Middle frontal gyrus (tissue), 1 donor: ENCODE data around the gene ARIH2.
"Not testable (repeated sequence)": the region's sequence is repeated elsewhere in the genome, so short reads cannot be mapped to it uniquely, and the experiment has no call there.

ENCODE experiments used
- DNase-seq: peaks from one replicate; pipeline ENCODE4 v3.0.0-alpha.2; 2015; ENCODE audit warnings: low spot score; ENCODE audit errors: extremely low spot score

ARIH2 gene

GRCh38 chr3:49001155-49001554, 82.5 kb downstream of the ARIH2 start:
- no peak for DNase-seq

DNA sequence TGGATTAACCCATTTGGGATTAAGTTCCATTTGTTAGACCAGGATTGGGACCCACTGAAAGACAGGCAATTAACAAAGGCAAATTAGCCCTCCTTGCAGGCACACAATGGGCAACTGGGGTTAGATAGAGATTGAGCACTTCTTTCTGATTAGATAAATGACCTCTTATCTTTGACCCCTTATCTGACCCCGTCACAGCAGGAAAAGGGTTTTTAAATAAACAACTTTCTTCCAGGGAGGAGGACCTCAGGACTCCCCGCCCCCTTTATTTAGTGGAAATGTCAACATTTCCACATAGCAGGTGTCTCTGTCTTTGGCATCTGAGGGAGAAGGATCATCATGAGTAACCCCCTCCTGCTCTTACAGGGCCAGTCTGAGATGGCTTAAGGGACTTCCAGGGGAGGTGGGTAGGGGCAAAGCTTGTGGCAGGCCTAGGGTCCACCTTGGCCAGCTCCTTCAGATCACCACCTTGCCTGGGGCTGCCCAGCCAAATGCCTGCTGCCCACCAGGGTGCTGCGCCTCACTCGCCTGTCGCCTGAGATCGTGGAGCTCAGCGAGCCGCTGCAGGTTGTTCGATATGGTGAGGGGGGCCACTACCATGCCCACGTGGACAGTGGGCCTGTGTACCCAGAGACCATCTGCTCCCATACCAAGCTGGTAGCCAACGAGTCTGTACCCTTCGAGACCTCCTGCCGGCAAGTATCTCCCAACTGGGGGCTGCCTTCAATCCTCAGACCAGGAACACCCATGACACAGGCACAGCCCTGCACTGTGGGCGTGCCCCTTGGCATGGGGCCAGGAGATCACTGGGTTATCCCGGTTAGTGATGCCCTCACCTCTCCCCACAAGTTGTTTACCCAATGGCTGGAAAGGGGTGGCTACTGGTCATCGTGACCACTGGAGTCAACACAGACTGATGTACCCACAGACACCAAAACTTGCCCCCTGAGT, 86.0 kb downstream of the ARIH2 start:
- no peak for DNase-seq

- DNase-seq = no peak
Observed at GRCh38 chr3:49005303-49005680, 86.7 kb downstream of the ARIH2 start.

DNA sequence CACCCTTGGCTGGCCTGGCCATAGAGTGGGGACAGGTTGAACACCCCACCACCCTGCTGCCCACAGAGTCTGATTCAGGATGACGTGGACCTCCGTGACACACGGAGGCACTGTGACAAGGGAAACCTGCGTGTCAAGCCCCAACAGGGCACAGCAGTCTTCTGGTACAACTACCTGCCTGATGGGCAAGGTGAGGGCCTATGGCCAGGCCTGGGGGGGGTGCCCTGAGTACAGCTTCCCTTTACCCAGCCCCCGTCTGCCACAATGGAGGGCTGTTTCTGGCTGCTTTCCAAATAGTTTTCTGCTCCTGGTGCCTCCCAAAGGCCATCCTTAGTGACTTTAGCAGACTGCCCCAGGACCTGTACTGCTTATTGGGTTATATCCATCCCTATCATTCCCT, 87.4 kb downstream of the ARIH2 start:
- no peak for DNase-seq

GRCh38 chr3:49006408-49007067, 87.9 kb downstream of the ARIH2 start:
- DNase-seq = no peak

- peak; percentile 89 for DNase-seq
Observed at GRCh38 chr3:49007068-49007770, 88.6 kb downstream of the ARIH2 start, which contains the start of gene WDR6. Gene WDR6, plus strand, starts transcription at chr3:49007391. Its CDS starts 41 bp downstream, at chr3:49007432.

DNA sequence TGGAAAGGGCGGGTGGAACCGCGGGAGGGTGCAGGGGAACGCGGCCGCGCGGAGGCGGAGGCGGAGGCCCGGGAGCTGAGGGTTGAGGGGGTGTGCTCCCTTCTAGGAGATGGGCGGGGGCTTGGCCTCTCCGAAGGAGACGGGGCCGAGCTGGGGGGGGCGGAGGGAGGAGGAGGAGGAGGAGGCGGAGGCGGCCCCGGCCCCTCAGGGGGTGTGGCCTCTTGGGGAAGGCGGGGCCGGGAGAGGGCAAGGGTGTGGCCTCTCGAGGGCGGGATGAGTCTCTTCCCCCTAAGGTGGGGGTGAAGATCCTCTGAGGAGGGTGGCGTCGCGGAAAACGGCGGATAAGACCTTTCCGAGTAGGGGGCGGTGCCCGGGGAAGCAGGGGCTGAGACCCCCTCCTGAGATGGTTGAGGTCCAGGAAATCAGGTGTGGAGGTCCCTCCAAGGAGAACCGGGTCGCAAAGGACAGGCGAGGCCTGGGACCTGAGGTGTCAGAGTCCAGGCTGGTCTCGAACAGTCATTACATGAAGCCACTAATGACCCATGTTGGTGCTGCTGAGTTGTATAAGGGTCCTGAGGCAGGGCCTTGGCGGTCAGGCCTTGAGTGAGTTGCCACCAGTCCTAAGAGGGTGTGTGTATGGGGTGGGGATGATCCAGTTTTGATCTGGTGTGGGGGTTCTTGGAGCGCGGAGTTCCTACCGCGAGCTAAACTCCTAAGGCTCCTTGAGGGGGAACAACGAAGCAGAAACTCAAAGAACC, 89.3 kb downstream of the ARIH2 start:
- DNase-seq = no peak

GRCh38 chr3:49008627-49009026, 90.0 kb downstream of the ARIH2 start:
- DNase-seq = not testable (repeated sequence)

DNA sequence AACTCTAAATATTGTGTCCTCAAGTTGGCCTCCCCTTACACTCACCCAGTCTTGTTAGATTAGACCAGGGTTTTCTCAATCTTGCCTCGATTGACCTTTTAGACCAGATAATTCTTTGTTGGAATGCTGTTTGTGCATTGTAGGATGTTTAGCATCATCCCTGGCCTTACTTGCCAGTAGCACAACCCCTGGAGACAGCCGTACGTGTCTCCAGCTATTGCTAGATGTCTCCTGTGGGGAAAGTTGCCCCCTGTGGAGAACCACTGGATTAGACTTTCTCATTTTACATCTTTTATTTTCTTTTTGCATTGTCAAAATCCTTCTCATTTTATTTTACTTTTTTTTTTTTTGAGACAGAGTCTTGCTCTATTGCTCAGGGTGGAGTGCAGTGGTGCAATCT, 90.8 kb downstream of the ARIH2 start:
- no peak for DNase-seq

DNA sequence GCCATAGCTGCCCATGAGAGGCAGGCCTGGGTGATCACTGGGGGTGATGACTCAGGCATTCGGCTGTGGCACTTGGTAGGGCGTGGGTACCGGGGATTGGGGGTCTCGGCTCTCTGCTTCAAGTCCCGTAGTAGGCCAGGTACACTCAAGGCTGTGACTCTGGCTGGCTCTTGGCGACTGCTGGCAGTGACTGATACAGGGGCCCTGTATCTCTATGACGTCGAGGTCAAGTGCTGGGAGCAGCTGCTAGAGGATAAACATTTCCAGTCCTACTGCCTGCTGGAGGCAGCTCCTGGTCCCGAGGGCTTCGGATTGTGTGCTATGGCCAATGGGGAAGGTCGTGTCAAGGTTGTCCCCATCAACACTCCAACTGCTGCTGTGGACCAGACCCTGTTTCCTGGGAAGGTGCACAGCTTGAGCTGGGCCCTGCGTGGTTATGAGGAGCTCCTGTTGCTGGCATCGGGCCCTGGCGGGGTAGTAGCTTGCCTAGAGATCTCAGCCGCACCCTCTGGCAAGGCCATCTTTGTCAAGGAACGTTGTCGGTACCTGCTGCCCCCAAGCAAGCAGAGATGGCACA, 93.9 kb downstream of the ARIH2 start:
- no peak for DNase-seq

- DNase-seq = no peak
Observed at GRCh38 chr3:49013113-49013737, 94.6 kb downstream of the ARIH2 start.

DNA sequence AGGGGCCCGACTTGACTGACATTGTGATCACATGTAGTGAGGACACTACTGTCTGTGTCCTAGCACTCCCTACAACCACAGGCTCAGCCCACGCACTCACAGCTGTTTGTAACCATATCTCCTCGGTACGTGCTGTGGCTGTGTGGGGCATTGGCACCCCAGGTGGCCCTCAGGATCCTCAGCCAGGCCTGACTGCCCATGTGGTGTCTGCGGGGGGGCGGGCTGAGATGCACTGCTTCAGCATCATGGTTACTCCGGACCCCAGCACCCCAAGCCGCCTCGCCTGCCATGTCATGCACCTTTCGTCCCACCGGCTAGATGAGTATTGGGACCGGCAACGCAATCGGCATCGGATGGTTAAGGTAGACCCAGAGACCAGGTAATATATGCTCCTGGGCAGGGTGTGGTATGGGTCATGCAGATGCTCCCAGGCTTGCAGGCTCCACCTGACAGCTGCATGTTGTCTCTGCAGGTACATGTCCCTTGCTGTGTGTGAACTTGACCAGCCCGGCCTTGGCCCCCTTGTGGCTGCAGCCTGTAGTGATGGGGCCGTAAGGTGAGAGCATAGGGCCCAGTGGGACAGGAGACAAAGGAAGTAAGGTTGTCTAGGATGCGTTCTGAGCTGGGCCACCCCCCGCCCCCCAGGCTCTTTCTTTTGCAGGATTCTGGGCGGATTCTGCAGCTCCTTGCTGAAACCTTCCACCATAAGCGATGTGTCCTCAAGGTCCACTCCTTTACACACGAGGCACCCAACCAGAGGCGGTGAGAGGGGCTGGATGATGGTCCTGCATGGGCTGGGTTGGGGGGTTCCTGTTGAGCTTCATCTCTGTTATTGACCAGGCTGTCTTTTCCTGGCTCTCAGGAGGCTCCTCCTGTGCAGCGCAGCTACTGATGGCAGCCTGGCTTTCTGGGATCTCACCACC, 95.4 kb downstream of the ARIH2 start:
- no peak for DNase-seq

- no peak for DNase-seq
Observed at GRCh38 chr3:49015072-49015471, 96.4 kb downstream of the ARIH2 start.

GRCh38 chr3:49015765-49016164, 97.1 kb downstream of the ARIH2 start:
- DNase-seq = no peak

DNA sequence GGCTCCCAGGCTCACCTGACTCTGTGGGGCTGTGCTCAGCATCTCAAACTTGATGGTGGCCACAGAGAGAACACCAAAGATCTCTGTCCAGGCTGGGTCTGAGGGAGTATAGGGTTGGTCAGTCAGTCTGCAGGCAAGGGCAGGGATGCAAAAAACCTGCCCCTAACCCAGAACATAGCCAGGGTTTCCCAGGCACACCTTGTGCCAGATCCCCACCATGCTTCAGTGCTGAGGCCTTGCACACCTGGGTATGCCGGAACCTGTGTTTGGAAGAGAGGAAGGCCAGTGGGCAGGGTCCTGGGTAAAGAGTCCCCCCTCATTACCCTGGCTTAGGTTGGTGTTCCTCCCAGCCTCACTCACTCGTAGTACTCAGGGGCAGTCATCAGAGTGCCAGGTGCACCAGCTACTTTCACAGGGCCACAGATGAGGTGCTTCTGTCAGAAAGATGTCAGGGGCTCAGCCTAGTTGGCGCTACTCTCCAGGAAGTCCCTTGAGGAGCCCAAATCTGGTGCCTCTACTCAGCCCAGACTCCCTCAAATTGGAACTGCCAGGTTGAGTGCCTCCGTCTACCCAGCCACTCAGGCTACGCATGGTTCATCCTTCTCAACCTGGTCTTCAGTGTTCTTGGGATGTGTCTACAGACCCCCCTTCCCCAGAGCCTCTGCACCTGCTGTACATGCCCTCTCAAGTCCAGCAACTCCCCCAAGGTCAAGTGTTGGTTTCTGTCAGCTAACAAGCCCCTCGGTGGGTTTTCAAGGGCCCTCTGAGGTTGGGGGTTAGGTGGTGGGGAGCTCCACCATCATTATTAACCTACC, 98.0 kb downstream of the ARIH2 start:
- DNase-seq = no peak

GRCh38 chr3:49017229-49017970, 98.8 kb downstream of the ARIH2 start:
- DNase-seq = no peak

GRCh38 chr3:49017971-49018706, 99.5 kb downstream of the ARIH2 start, which contains the start of gene DALRD3:
Gene DALRD3, minus strand, starts transcription at chr3:49018580. Its CDS starts 16 bp downstream, at chr3:49018564.
- DNase-seq = peak; percentile 39
